Astrocyte (in vitro differentiated cells and primary cell): ENCODE measurements around the gene DKKL1.

Experiments used
- CTCF ChIP-seq: IDR thresholded peaks from 2 replicates; pipeline ENCODE4 v1.5.1; 2011; ENCODE audit warnings: low read depth, mild to moderate bottlenecking, inconsistent platforms, low read length, moderate library complexity; ENCODE audit not compliant: insufficient read depth
- EZH2 ChIP-seq: IDR thresholded peaks from 2 replicates; pipeline ENCODE4 v1.6.1; 2012; ENCODE audit warnings: mild to moderate bottlenecking, low read length, inconsistent platforms; ENCODE audit not compliant: insufficient read depth

DNA sequence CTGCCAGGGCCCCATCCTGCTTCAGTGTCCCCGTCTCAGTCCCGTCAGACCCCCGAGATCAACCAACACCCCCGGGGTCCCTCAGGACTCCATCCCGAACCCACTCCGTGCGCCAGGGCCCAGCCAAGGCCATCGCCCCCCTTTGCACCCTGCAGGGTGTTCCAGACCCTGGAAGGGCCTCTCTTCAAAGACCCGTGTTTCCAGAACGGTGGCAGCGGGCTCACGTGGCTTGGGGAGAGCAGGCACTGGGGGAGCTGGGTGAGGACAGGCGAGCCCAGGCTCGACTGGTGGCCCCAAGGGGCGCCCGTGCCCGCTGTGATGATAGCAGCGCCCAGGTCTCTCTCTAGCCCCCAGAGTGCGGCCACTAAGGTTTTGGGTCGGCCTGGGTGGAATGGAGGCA, 25.7 kb downstream of the DKKL1 start:
- TF ChIP-seq EZH2 (no peak), CTCF (no peak)
